B cell (primary cell): ENCODE data around the gene RAB24. TPM values are rescaled to one million over a fixed set of nuclear protein-coding genes. Genes with fewer than 3 reads are reported as not detected.

Experiments used
- ATAC-seq: fragments of 200-7000 bp; cut with Tn5 transposase; one replicate; pipeline ENCODE4 v1.10.0; 2021; ENCODE audit warnings: low read depth, mild to moderate bottlenecking, moderate number of reproducible peaks, moderate library complexity
- CTCF ChIA-PET: fragments of 350-600 bp; sonication (Branson Sonifier 250); formaldehyde crosslinking; loops from one replicate; lab custom pipeline; 2021; ENCODE audit warnings: antibody characterized with exemption, inconsistent platforms; lab: Charles Lee
- POLR2A ChIA-PET: fragments of 350-600 bp; sonication (Branson Sonifier 250); formaldehyde crosslinking; loops from one replicate; lab custom pipeline; 2021; ENCODE audit warnings: antibody characterized with exemption; lab: Charles Lee
- DNase-seq: peaks from one replicate; pipeline ENCODE4 v3.0.0; 2013
- H2AFZ ChIP-seq: 2 replicates; pipeline ENCODE4 v1.6.1; 2012; ENCODE audit warnings: mild to moderate bottlenecking, low read depth, low read length; ENCODE audit not compliant: insufficient read depth, poor library complexity, severe bottlenecking
- H3K27ac ChIP-seq, 2 donors: 1 replicate in 1 of 2; 2 replicates in 1 of 2; pipeline ENCODE4 v1.5.1; 2012 to 2013; ENCODE audit warnings: low read length in 2 of 2, mild to moderate bottlenecking in 2 of 2, moderate library complexity in 1 of 2
- H3K27me3 ChIP-seq, 4 experiments: fragments of 200-600 bp in 1 of 4; sonication (generic) in 1 of 4; replicated peaks in 1 of 4; 1 replicate in 2 of 4; 2 replicates in 2 of 4; pipeline versions ENCODE4 v1.6.1 to v1.7.0; 2013 to 2016; ENCODE audit warnings: low read length in 3 of 4, mild to moderate bottlenecking in 2 of 4, mixed read lengths in 1 of 4, moderate library complexity in 1 of 4; ENCODE audit not compliant: insufficient read depth in 4 of 4, control insufficient read depth in 3 of 4; ENCODE audit errors: control extremely low read depth in 1 of 4
- H3K36me3 ChIP-seq, 2 experiments: replicated peaks in 1 of 2; 1 replicate in 1 of 2; 2 replicates in 1 of 2; pipeline versions ENCODE4 v1.6.1 to v1.7.1; 2013; ENCODE audit warnings: low read length in 1 of 2; ENCODE audit not compliant: insufficient read depth in 2 of 2, control insufficient read depth in 1 of 2; ENCODE audit errors: control extremely low read depth in 1 of 2, extremely low read depth in 1 of 2
- H3K4me1 ChIP-seq, 2 donors: fragments of 200-600 bp in 1 of 2; sonication (generic) in 1 of 2; 1 replicate in 1 of 2; 2 replicates in 1 of 2; pipeline versions ENCODE4 v1.5.1 to v1.6.1; 2013 to 2017; ENCODE audit warnings: low read length in 2 of 2; ENCODE audit not compliant: control insufficient read depth in 2 of 2, insufficient read depth in 2 of 2
- H3K4me2 ChIP-seq: replicated peaks from 2 replicates; pipeline ENCODE3; 2012; ENCODE audit warnings: mild to moderate bottlenecking, low read depth, low read length; ENCODE audit not compliant: poor library complexity, severe bottlenecking
- H3K4me3 ChIP-seq, 5 experiments: fragments of 200-600 bp in 1 of 5; sonication (generic) in 1 of 5; 1 replicate in 3 of 5; 2 replicates in 2 of 5; pipeline versions ENCODE4 v1.5.1 to v1.7.0; 2011 to 2016; ENCODE audit warnings: low read length in 4 of 5, mild to moderate bottlenecking in 4 of 5, low read depth in 2 of 5, control low read depth in 1 of 5, moderate library complexity in 1 of 5; ENCODE audit not compliant: insufficient read depth in 1 of 5; ENCODE audit errors: control extremely low read depth in 1 of 5, extremely low read depth in 1 of 5
- H3K79me2 ChIP-seq: fragments of 200-600 bp; sonication (generic); one replicate; pipeline ENCODE4 v1.6.0; 2016; ENCODE audit warnings: low read length; ENCODE audit not compliant: control insufficient read depth, insufficient read depth
- H3K9ac ChIP-seq: fragments of 200-600 bp; sonication (generic); 2 replicates; pipeline ENCODE4 v1.6.1; 2017; ENCODE audit warnings: mild to moderate bottlenecking, low read length, moderate library complexity
- H3K9me3 ChIP-seq, 3 donors: one replicate each; pipeline versions ENCODE4 v1.6.1 to v1.7.1; 2013; ENCODE audit warnings: low read length in 2 of 3; ENCODE audit not compliant: control insufficient read depth in 2 of 3, insufficient read depth in 1 of 3; ENCODE audit errors: control extremely low read depth in 1 of 3
- H4K20me1 ChIP-seq: 2 replicates; pipeline ENCODE4 v1.6.0; 2012; ENCODE audit warnings: mild to moderate bottlenecking, low read length; ENCODE audit not compliant: insufficient read depth, control insufficient read depth, poor library complexity, severe bottlenecking
- H3K27ac Mint-ChIP-seq: one replicate; pipeline ENCODE4 v1.8.0; 2021; ENCODE audit warnings: mixed read lengths
- H3K27me3 Mint-ChIP-seq: one replicate; pipeline ENCODE4 v1.8.0; 2021; ENCODE audit warnings: mixed read lengths
- H3K4me1 Mint-ChIP-seq: one replicate; pipeline ENCODE4 v1.8.0; 2021; ENCODE audit warnings: mixed read lengths
- H3K4me3 Mint-ChIP-seq: one replicate; pipeline ENCODE4 v1.8.0; 2021; ENCODE audit warnings: mixed read lengths
- H3K9me3 Mint-ChIP-seq: one replicate; pipeline ENCODE4 v1.8.0; 2022; ENCODE audit warnings: mixed read lengths; ENCODE audit not compliant: insufficient read depth
- EZH2 ChIP-seq: IDR thresholded peaks from 2 replicates; pipeline ENCODE4 v1.6.1; 2012; ENCODE audit warnings: borderline replicate concordance, low read depth, mild to moderate bottlenecking, moderate library complexity, low read length; ENCODE audit not compliant: insufficient read depth, poor library complexity, severe bottlenecking
- WGBS: methylation state at CpG from one replicate; pipeline ENCODE4 v1.1.5; 2013; ENCODE audit warnings: missing lambda C conversion rate; ENCODE audit not compliant: insufficient coverage; 5-methylcytosine and 5-hydroxymethylcytosine counted together
- intact Hi-C: fragments of 100-400 bp; cut with micrococcal nuclease; formaldehyde crosslinking; loops from one replicate; pipeline ENCODE4 v1.10.0; 2022
- polyA plus RNA-seq: library from polyadenylated mRNA; depleted of rRNA; stranded (reverse); fragments of >200 nt; gene quantifications from 2 replicates; pipeline ENCODE4 v1.2.3, GENCODE V29; 2012
- total RNA-seq, 2 donors: library from RNA; stranded (reverse); fragments of 120-200 nt in 1 of 2; gene quantifications; 1 replicate in 1 of 2; 2 replicates in 1 of 2; pipeline versions ENCODE4 v1.2.3 to v1.2.4, GENCODE V29; 2013 to 2022
- TF ChIP-seq, protein P1 (sequence below): fragments of 200-600 bp; IDR thresholded peaks from one replicate; pipeline ENCODE4 v1.8.0; 2022; ENCODE audit warnings: antibody characterized with exemption, mild to moderate bottlenecking

RAB24 gene
- total and polyA plus RNA-seq, 2 donors (not counting 1 experiment from before 2014, with no cell fraction given) = 38.3 to 147 TPM

DNA sequence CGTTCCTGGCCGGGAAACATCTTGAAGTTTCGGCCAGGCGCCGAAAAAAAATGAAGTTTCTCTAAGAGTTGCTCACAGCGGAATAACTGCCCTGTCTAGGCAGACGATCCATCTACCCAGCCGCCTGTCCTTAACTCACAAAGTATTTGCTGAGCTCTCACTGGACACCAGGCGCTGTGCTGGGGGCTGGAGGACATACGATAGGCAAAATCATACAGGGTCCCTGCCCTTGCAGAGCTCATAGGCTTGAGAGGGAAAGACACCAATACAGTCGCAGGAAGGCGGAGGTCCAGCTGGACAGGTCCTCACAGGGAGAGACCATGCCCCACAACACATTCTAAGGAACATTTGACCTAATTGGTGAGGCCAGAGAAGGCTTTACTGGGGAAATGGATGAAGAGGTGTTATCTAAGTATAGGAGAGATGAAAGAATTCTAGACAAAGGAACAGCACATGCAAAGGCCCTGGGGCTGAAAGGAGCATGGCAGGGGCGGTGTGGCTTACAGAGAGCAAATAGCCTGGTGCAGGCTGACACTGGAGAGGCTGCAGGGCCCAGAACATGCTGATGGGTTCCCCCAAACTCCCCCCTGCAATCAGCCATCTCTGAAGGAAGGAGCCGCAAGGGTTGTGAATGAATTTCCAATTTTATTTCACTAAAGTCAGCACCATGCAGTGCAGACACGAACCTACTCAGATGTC is 10.2 kb upstream of the RAB24 start:
- Histone ChIP-seq H3K79me2 (peaks cover 31% of the 10 kb centered on the region), H3K27ac (no peak overlapping the region), H3K36me3 (no peaks in the 10 kb centered on the region), H2AFZ (no peak overlapping the region), H3K9ac (no peak overlapping the region), H3K4me1 (peaks cover 37 to 48% of the 10 kb centered on the region in 2 donors), H3K9me3 (no peaks in the 10 kb centered on the region), H3K27me3 (no peaks in the 10 kb centered on the region), H3K4me3 (no peak overlapping the region), H4K20me1 (peaks cover 64% of the 10 kb centered on the region), H3K4me2 (no peak overlapping the region)
- DNase-seq (no peak), ATAC-seq (no peak)
- peaks cover 45% of the 10 kb centered on the region for H3K4me1 Mint-ChIP-seq
- no peaks in the 10 kb centered on the region for H3K27me3 Mint-ChIP-seq
- H3K4me3 Mint-ChIP-seq = no peak overlapping the region
- POLR2A ChIA-PET = interaction anchor here (0.5 to 1.4 kb wide), 2 partner anchors 21 to 35 kb away, joined by 3 to 5 read pairs; no protein-coding TSS in a partner anchor
- intact Hi-C loops = loop anchor here (2.0 to 10.0 kb wide), 2 partner anchors 143 to 801 kb away; partner anchors contain the start of gene N4BP3
- CTCF ChIA-PET = interaction anchor here (1.1 to 2.3 kb wide), 2 partner anchors 10 to 12 kb away, joined by 3 to 6 read pairs; partner anchors contain the start of genes PRELID1 and RAB24
- 95% methylated on average over 12 of the region's 15 CpGs for WGBS
- no peak overlapping the region for H3K27ac Mint-ChIP-seq
- no peak for TF ChIP-seq EZH2
- TF ChIP-seq, protein P1, sequence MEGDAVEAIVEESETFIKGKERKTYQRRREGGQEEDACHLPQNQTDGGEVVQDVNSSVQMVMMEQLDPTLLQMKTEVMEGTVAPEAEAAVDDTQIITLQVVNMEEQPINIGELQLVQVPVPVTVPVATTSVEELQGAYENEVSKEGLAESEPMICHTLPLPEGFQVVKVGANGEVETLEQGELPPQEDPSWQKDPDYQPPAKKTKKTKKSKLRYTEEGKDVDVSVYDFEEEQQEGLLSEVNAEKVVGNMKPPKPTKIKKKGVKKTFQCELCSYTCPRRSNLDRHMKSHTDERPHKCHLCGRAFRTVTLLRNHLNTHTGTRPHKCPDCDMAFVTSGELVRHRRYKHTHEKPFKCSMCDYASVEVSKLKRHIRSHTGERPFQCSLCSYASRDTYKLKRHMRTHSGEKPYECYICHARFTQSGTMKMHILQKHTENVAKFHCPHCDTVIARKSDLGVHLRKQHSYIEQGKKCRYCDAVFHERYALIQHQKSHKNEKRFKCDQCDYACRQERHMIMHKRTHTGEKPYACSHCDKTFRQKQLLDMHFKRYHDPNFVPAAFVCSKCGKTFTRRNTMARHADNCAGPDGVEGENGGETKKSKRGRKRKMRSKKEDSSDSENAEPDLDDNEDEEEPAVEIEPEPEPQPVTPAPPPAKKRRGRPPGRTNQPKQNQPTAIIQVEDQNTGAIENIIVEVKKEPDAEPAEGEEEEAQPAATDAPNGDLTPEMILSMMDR = no peak
- H3K9me3 Mint-ChIP-seq = no peaks in the 10 kb centered on the region

DNA sequence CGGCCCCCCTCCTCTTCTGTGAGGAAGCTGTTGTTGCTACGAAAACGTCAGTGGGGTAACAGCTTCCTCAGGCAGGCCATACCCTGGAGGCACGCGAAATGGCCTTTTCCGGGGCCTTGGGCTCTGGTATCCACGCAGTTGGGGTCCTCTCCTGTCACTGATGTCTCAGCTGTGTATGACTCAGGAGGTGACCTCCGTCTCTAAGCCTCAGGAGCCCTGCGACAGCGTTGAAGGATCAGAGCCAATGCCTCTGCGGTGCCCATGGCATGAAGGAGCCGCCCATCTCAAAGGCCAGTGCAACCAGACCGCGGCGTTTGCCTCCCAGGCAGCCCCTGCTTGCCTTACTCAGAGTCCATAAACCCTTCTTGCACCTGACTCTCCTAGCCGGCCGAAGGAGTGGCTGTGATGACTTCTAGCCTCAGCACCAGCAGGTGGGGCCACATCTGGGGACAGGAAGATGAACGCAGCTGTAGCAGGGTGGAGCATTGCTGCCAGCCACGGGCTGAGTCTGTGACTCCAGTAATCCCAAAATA is 9.2 kb upstream of the RAB24 start:
- H3K4me3 ChIP-seq = peak overlapping the region in 4 of 5 experiments; percentile 56 to 80 (median 67)
- peak overlapping the region; percentile 72 for H3K9ac ChIP-seq
- peaks cover 37 to 51% of the 10 kb centered on the region in 2 donors for H3K4me1 ChIP-seq
- ChIA-PET CTCF (interaction anchor here (0.6 to 1.8 kb wide), 5 partner anchors 9 to 200 kb away, joined by 3 to 5 read pairs (median 4); partner anchors contain the start of genes LMAN2, PRELID1 and RAB24), POLR2A (interaction anchor here (0.9 to 1.4 kb wide), 2 partner anchors 11 to 20 kb away, joined by 3 read pairs; no protein-coding TSS in a partner anchor)
- H3K4me3 Mint-ChIP-seq = peak overlapping the region; percentile 90
- no peaks in the 10 kb centered on the region for H3K27me3 Mint-ChIP-seq
- peak overlapping the region; percentile 99 for H3K4me2 ChIP-seq
- peaks cover 0 to 2% (median 0%) of the 10 kb centered on the region in 3 donors for H3K9me3 ChIP-seq
- H3K27ac ChIP-seq = no peak overlapping the region
- no peaks in the 10 kb centered on the region for H3K9me3 Mint-ChIP-seq
- H2AFZ ChIP-seq = peak overlapping the region; percentile 68
- peaks cover 56% of the 10 kb centered on the region for H4K20me1 ChIP-seq
- H3K27ac Mint-ChIP-seq = peak overlapping the region; percentile 65
- intact Hi-C loops = loop anchor here (1.0 to 10.0 kb wide), 4 partner anchors 12 to 802 kb away; partner anchors contain the start of genes GRK6 and N4BP3
- ATAC-seq (no peak), DNase-seq (peak; percentile 57)
- H3K4me1 Mint-ChIP-seq = peaks cover 40% of the 10 kb centered on the region
- no peaks in the 10 kb centered on the region for H3K27me3 ChIP-seq
- peaks cover 33% of the 10 kb centered on the region for H3K79me2 ChIP-seq
- WGBS = 3% methylated on average over 19 of the region's 19 CpGs
- TF ChIP-seq, protein P1 = no peak
- no peak for TF ChIP-seq EZH2
- no peaks in the 10 kb centered on the region for H3K36me3 ChIP-seq
